H1 (cell line): Measurements from ENCODE around the gene FREM1. TPM values are rescaled to one million over a fixed set of nuclear protein-coding genes. Genes with fewer than 3 reads are reported as not detected.

Experiments used
- BCL11A ChIP-seq, 2 experiments: IDR thresholded peaks; one replicate each; pipeline ENCODE4 v1.6.1; 2011; ENCODE audit warnings: low read depth in 2 of 2, low read length in 2 of 2, mild to moderate bottlenecking in 2 of 2
- CHD7 ChIP-seq: fragments of 300-600 bp; sonication (generic); IDR thresholded peaks from 2 replicates; pipeline ENCODE4 v1.7.1; 2012; ENCODE audit warnings: low read length, moderate library complexity, mild to moderate bottlenecking, inconsistent platforms; ENCODE audit not compliant: insufficient replicate concordance
- E2F6 ChIP-seq: IDR thresholded peaks from 2 replicates; pipeline ENCODE4 v1.6.1; 2012; ENCODE audit warnings: inconsistent platforms
- EZH2 ChIP-seq: fragments of 200-600 bp; sonication (generic); IDR thresholded peaks from 2 replicates; pipeline ENCODE4 v1.7.1; 2012; ENCODE audit warnings: low read depth, mild to moderate bottlenecking, moderate library complexity, low read length, inconsistent platforms; ENCODE audit not compliant: severe bottlenecking
- KDM1A ChIP-seq: fragments of 200-600, 300-600 bp; sonication (generic); IDR thresholded peaks from 2 replicates; pipeline ENCODE4 v1.7.1; 2016; ENCODE audit warnings: mild to moderate bottlenecking, low read length, borderline replicate concordance
- KDM4A ChIP-seq: IDR thresholded peaks from one replicate; pipeline ENCODE4 v1.7.1; 2012; ENCODE audit warnings: low read depth, mild to moderate bottlenecking, moderate library complexity, low read length, inconsistent platforms; ENCODE audit not compliant: severe bottlenecking
- KDM5A ChIP-seq: fragments of 200-600 bp; IDR thresholded peaks from 2 replicates; pipeline ENCODE4 v1.7.1; 2012; ENCODE audit warnings: mild to moderate bottlenecking, low read length, inconsistent platforms, mixed read lengths
- POLR2A ChIP-seq, 2 experiments: IDR thresholded peaks; 1 replicate in 1 of 2; 2 replicates in 1 of 2; pipeline ENCODE4 v1.6.1; 2011; ENCODE audit warnings: low read depth in 2 of 2, low read length in 2 of 2, mild to moderate bottlenecking in 2 of 2; ENCODE audit errors: control extremely low read depth in 1 of 2
- POLR2AphosphoS5 ChIP-seq: IDR thresholded peaks from 2 replicates; pipeline ENCODE4 v1.6.1; 2011; ENCODE audit warnings: low read depth, low read length
- POU5F1 ChIP-seq: IDR thresholded peaks from 2 replicates; pipeline ENCODE4 v1.6.1; 2011; ENCODE audit warnings: low read depth, mild to moderate bottlenecking, low read length, moderate library complexity
- SP2 ChIP-seq: IDR thresholded peaks from 2 replicates; pipeline ENCODE4 v1.6.1; 2012; ENCODE audit warnings: mild to moderate bottlenecking, low read length, inconsistent platforms
- TCF12 ChIP-seq: IDR thresholded peaks from 2 replicates; pipeline ENCODE4 v1.6.1; 2011; ENCODE audit warnings: low read depth, mild to moderate bottlenecking, low read length
- TEAD4 ChIP-seq: IDR thresholded peaks from 2 replicates; pipeline ENCODE4 v1.6.1; 2012; ENCODE audit warnings: low read depth, low read length, inconsistent platforms, mixed read lengths
- polyA plus RNA-seq, 7 experiments: library from polyadenylated mRNA; depleted of rRNA in 3 of 7; stranded (reverse) in 5 of 7; unstranded in 2 of 7; fragments of >200 nt in 5 of 7; fragments of 200-250 nt in 2 of 7; gene quantifications; 1 replicate in 5 of 7; 2 replicates in 1 of 7; 4 replicates in 1 of 7; pipeline versions ENCODE4 v1.2.1 to v1.2.3, GENCODE V29; 2011 to 2013; ENCODE audit warnings: missing spikeins in 2 of 7, mixed read lengths in 2 of 7
- total RNA-seq: library from RNA; stranded (reverse); fragmentation: NEBNext Ultra II Directional; extraction: Animal tissue kit (Norgen Biotek cat#: 25700); gene quantifications from 2 replicates; pipeline ENCODE4 v1.2.1, GENCODE V29; 2021

The FREM1 gene
- total and polyA plus RNA-seq, 2 of the 8 experiments (the other 6 are each of a cell fraction or from before 2014, with no cell fraction given) = 2.6 to 3.1 TPM

GRCh38 chr9:14939378-14939777 is 29.1 kb upstream of the FREM1 start (continued):
- TF ChIP-seq CHD7 (no peak), KDM5A (no peak), EZH2 (no peak), KDM4A (no peak), POLR2A (IDR thresholded peaks at IDR 0.05; ENCODE audit: control extremely low read depth in 1 of 2, low read depth in 2 of 2, low read length in 2 of 2) (no peak), BCL11A (IDR thresholded peaks at IDR 0.05; ENCODE audit: low read depth in 2 of 2, low read length in 2 of 2) (no peak), TEAD4 (no peak), TCF12 (no peak), POU5F1 (no peak), SP2 (no peak), E2F6 (no peak), POLR2AphosphoS5 (no peak), KDM1A (no peak)
